Hindlimb muscle (tissue), 1 donor: Measurements from ENCODE around the gene TAF11. TPM values are rescaled to one million over a fixed set of nuclear protein-coding genes. Genes with fewer than 3 reads are reported as not detected.
"Not testable (repeated sequence)": the region's sequence is repeated elsewhere in the genome, so short reads cannot be mapped to it uniquely, and the experiment has no call there.

Source experiments
- DNase-seq: peaks from one replicate; pipeline ENCODE4 v3.0.0-alpha.2; 2013
- polyA plus RNA-seq: library from polyadenylated mRNA; unstranded; fragments of 120-200 nt; gene quantifications from one replicate; pipeline ENCODE4 v1.2.1, GENCODE V29; 2013; ENCODE audit not compliant: insufficient read length

TAF11 gene, protein sequence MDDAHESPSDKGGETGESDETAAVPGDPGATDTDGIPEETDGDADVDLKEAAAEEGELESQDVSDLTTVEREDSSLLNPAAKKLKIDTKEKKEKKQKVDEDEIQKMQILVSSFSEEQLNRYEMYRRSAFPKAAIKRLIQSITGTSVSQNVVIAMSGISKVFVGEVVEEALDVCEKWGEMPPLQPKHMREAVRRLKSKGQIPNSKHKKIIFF
- 46.2 TPM for polyA plus RNA-seq

DNA sequence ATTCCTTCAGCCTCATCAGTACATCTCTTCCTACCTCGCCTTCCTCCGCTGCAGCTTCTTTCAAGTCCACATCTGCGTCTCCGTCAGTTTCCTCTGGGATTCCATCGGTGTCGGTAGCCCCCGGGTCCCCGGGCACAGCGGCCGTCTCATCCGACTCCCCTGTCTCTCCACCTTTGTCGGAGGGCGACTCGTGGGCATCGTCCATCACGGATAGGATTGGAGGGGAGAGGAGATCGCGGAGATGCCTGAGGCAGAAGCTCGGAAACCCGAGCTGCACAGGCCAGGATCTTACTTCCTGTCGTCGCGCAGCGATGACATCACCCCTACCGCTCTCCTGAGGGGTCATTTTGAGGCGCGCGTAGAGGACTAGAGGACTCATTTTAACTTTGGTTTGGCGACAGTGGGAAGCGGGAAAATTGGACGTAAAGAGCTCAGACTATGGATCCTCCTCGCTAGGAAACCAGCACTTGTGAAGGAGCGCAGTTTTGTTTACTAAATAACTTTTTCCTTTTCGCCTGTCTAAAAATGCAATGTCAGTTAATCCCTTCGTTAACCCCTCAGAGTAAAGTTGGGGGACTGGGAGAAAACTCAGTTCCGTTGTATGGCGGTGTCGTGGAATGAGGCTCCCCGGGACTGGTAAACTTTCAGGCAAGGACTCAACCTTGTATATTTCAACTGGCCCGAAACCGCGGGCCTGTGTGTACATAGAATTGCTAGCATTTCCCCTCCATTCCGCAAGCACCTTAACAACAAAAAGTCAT, at the start of gene TAF11:
TSS of gene TAF11 (minus strand) at position 290 of the 761 bp plus-strand sequence. CDS start at position 205, 85 bp downstream.
- DNase-seq, result peak; percentile 98

DNA sequence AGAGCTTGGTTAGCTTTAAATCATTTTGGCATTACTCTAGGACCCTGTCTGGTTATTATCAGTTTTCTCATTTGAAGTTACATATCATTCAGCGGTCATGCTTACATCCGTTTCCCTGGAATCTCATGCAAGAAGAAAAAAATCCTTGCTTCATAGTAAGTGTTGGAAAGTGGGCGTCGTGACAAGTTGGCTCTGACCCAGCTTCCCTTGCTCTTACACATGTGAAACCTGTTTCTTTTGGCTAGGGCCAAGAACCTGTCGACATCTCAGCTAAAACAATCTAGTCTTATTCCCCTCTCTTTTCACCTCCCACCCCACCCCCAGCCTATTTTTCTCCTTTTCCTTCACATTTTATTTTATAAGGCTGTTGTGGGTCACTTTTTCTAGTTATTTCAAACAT, 46.7 kb upstream of the TAF11 start:
- DNase-seq, result peak; percentile 74

DNA sequence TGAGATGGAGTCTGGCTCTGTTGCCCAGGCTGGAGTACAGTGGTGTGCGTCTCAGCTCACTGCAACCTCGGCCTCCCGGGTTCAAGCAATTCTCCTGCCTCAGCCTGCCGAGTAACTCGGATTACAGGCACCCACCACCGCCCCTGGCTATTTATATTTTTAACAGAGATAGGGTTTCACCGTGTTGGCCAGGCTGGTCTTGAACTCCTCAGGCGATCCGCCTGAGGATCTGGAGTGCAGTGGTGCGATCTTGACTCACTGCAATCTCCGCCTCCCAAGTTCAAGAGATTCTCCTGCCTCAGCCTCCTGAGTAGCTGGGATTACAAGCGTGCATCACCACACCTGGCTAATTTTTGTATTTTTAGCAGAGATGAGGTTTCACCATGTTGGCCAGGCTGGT, 44.4 kb upstream of the TAF11 start:
- DNase-seq, result not testable (repeated sequence)

DNA sequence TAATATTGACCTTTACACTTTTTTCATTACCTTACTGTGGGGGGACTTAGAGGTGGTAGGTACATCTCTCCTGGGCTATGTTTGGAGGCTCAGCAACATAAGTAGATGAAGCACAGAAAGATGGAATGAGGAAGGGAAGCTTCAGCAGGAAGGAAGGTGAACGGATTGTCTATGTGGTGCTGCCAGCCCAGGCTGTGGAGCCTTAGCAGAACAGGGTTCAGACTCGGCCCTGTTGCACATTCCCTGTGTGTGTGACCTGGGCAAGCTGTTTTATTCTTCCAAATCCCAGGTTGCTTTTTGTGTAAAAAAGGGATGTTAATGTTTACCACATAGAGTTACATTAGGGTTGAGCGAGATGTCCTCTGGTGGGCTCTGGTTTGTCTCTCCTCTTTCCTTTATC, 42.4 kb upstream of the TAF11 start:
- DNase-seq, result no peak

DNA sequence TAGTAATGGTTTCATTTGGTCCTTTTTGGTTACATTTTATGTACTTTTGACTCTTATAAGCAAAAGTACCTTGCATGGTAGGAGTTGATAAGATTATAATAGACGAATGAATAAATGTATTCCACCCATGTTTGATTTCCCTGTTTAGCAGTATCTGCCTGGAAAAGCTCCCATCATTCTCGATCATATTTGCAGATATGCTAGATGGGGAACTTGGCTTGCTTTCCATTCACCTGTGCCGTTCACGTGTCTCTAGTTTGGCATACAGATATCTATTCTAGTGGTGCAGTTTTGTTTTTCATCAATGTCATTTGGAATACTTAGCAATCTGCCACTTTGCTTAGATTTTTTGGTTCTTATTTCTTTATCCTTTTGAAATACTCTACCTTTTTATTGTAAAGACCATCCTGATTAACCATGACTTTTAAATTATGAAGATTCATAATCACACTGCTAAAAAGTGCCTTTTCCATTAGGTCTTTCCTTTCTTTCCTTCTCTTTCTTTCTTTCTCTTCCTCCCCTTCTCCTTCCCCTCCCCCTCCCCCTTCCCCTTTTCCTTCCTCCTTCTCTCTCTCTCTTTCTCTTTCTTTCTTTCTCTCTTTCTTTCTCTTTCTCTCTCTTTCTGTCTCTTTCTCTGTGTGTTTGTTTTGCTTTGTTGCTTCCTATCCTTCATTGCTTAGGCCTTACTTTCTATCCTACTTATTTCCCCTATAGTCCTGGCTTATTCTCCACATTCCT, 41.6 kb upstream of the TAF11 start:
- no peak for DNase-seq

DNA sequence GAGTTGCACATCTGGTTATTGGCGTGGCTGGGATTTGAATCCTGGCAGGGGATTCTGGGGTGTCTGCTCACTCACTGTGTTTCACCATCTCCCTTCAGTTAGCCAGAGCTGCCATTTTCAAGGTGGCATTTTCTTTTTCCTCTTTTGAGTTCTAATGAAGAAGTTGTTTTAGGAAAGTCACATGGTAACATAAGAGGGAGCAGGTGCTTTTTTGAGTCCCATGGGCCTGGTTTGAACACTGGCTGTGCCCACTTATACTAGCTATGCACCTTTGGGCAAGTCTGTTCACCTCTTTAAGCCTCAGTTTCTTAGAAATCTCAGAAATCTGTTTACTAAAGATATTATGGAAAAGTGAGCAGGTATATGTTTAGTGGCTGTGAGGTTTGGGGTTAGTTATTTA, 40.9 kb upstream of the TAF11 start:
- DNase-seq, result no peak

DNA sequence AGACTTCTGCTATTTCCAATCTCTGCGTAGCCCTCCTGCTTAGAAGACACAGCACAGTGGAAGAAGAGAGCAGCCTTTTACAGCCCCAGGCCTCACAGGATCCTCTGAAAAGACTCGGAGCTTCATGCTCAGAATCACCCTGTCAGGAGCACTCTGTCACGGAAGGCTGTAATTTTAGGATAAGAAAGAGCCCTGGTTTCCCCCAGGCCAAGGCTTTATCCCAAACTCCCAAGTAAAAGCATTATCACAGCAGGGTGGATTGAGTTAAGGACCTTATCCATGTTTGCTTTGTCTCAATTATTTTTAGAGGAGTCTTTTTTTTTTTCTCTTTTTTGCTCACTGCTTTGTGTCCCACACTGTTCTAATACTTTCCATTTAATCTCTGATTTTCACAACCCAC, 40.4 kb upstream of the TAF11 start:
- DNase-seq, result no peak

DNA sequence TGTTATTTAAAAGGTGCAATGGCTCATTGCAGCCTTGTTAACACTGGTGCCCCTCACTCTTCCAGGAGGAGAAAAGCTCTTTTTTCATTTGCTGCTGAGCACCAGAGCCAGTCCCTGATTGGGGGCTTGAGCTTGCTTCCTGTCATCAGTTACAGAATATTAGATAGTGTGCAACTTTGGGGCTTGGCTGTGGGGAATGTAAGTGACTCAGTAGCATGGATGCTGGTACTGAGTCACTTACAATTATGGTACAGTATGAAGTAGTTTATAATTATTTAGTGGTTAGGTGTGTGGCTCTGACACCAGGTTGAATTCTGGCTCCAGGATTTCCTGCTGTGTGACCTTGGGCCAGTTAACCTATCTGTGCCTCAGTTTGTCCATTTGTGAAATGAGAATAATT, 38.8 kb upstream of the TAF11 start:
- DNase-seq, result no peak

DNA sequence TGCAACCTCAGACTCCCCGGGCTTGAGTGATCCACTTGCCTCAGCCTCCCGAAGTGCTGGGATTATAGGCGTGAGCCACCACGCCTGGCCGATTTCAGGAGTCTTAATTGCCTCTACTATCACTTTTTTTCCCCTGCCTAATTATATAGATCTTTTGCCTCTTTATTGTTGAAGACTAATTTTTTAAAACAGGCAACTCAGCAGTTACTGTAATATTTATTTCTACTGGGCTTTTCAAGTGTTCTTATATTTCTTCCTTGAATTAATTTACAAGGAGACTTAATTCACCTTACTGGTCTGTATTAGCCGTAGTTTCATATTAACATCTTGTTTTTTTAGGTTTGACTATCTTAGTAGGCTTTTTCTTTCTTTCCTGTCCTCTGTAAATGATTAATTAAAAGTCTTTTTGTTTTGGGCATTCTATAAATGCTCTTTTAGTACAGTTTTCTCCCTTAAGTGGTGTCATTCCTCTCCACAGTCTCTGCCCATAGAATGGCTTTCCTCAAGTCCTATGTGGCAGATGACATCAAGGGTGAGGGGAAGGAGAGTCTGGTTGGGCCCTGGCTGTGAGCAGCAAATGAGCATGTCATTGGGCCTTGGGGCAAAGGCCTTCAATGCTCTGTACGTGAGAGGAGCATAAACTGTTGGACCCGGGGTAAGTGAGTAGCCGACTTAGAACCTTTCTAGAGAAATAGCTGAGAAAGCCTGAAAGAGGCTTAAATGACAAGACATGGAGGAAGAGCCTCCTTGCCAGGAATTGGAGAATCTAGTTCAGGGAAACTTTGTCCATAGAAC, 37.2 kb upstream of the TAF11 start:
- DNase-seq, result no peak

DNA sequence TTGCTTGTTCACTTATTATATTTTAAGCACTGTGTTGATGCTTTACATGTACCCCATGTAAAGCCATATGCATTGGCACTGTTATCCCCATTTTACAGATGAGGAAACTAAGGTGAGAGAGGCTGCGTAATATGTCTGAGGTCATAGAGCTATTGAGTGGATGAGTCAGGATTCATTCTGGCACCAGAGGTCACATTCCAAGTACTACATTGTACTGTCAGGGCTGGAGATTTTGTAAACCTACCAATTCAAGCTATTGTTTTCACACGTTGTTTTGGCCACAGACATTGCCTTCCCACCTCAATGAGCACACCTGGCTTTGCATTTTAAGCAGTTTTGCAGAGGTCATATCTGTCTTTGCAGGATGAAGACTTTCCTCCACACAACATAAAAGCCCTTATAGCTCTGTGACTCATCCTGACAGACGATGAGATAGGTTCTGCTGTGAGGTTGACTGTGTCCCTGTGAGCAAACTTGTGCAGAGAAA, 34.4 kb upstream of the TAF11 start:
- DNase-seq, result no peak

DNA sequence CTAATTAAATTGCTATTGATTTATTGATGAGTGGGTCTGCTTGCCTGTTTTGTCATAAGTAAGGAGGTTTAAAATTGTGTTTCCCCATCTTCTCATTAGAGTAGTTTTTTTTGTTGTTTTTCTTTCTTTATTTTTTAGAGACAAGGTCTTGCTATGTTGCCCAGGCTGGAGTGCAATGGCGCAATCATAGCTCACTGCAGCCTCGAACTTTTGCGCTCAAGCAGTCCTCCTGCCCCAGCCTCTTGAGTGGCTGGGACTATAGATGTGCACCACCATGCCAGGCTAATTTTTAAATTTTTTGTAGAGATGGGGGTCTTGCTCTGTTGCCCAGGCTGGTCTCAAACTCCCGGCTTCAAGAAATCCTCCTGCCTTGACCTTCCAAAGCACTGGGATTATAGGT, 32.3 kb upstream of the TAF11 start:
- no peak for DNase-seq

DNA sequence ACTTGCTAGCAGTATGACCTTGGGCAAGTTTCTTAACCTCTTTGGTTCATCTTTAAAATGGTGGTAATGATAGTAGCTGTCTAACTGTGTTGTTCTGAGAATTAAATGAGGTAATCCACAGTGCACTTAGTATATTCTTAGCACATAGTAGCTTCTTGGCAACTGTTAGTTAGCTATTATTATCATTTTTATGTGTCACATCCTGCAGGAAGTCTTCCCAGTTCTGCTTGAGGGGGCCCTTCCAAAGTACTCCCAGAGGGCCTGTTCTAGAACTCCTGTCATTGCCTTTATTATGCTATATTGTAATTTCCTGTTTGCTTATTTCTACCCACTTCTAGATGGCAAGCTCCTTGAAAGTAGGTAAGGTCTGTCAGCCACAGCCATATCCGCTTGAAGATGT, 31.8 kb upstream of the TAF11 start:
- peak; percentile 19 for DNase-seq

DNA sequence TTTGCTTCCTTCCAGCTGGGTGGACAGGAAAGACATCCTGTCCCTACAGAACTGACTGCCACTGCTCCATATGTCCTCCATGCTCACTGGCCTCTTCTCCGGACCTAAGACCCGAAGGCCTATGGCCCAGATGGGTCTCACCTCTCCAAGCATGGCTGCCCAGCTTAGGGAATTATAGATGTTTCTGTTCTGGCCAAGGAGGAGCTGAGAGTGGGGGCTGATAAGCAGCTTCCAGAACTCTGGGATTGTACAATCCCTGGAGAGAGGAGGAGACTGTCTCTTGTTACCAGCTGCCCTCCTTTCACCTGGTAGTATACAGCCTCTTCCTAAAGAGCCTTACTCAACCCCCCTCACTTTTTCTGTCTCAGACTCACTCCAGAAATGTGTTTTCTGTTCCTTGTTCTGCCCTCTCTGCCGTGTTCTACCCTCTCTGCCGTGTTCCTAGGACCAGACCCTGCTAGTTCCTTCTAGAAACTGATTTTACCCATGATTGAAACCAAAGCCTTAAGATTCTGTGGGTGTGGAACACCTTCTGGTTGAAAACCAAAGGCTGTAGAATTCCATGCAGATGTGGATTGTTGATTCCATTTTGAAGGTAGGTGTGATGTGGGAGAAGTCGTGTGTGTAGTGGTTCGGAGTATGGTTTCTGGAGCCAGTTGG, 29.9 kb upstream of the TAF11 start:
- no peak for DNase-seq

DNA sequence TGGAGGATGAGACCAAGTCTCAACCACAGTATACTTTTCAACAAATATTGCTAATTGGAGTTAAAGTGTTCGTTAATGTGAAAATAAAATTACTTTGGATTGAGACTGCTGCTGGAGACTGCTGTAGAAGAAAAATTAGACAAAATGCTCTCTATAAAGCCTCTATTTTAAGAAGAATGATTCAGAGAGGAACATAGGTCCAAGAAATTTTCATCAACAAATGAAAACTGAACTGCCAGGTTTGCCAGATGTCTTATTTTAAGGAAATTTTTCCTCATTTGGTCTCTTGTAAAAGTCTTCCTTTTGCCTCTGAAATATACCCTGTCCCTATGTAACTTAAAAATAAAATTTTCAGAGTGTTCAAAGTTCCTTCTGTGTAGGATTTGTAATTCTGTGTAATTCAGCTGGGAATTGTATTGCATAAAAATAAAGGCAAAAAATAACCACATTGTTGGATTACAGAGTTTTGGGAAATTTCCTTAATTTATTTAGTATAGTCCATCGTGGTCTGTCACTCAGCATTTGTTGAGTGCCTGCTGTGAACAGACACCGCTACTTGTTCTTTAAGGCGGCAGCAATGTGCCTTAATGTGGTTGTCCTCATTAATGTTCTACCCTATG, 28.6 kb upstream of the TAF11 start:
- peak; percentile 22 for DNase-seq

DNA sequence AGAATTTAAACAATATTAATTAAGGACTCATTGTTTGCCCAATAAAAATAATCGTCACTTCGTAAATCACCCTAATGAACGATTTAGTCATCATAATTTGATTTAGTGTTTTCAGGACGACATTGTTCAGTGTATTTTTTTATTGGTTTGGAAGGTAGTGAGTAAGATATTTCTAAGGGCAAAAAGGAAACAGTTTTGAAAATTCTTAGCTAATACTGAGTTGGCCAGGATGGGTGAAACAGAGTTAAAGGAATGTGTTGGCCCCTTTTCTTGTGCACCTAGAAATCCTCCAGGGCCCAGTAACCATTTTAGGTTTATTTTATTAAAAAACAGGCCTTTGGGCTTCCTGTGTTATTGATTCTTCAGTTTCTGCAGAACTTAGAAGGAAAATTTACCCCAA, 26.5 kb upstream of the TAF11 start:
- DNase-seq, result no peak

DNA sequence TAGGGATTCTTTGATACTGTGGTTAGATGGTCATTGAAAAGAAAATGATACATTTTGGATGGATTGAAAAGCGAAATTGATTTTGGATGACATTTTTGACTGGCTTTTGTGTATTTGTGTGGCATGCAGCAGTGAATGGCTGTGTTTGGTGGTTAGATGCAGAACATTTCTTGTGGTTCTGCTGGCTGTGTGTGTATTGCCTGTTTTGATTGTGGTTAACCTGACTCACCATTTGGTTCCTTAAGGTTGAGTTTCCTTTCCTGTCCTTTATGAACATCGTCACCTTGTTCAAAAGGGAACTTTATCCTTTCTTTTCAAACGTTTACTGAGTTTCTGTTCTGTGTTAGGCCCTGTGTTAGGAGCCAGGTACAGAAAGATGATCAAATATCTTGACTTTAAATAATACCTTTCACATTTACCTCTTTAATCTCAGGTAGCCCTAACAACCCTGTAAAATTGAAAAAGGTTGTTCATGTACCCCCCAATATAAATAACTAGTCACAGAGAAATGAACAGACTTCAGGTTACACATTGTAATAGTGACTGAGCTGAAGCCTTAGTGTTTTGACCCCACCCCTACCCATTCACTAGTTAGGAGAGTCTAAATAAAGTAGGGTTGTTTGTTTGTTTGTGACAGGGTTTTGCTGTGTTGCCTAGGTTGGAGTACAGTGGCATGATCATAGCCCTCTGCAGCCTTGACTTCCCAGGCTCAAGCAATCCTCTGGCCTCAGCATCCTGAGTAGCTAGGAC, 25.0 kb upstream of the TAF11 start:
- no peak for DNase-seq

DNA sequence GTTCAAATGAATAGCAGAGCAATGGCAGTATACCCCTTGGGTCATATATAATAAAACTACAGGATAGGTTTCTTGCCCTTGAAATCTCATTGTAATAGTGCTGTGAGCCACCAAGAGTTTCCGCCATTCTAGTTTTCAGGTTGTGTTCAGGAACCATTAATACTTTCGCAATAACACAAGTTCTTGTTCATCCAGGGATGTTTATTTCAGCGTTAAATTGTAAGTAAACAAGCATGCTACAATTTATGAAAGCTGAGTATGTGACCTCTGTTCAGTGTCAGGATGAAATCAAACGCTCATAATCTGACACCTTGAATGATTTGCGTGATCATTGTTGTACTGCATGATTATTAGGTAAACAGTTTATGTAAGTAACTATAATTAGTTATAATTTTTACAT, 24.0 kb upstream of the TAF11 start:
- no peak for DNase-seq

DNA sequence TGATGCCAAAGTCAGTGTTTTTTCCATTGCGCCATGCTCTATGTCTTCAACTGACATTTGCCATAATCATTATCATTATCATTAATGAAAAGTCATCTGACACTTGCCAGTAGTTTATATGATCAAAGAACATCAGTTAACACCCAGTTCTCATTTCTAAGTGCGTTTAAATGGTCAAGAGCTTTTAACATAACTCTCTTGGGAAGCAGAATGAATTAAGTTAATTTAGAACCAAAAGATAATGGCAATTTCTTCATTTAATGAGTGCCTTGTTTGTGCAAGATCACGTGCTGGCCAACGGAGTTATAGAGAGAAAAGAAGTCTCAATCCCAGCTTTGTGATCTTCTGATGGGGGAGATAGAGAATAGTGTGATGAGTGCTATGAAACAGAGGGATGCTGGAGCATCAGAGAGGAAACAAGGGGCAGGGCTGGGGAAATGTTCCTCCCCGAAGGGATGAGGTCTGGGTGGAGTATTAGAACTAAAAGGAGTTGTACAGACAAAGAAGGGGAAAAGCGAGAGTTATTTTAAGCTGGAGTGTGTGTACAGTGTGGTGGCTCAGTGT, 21.6 kb upstream of the TAF11 start:
- no peak for DNase-seq

DNA sequence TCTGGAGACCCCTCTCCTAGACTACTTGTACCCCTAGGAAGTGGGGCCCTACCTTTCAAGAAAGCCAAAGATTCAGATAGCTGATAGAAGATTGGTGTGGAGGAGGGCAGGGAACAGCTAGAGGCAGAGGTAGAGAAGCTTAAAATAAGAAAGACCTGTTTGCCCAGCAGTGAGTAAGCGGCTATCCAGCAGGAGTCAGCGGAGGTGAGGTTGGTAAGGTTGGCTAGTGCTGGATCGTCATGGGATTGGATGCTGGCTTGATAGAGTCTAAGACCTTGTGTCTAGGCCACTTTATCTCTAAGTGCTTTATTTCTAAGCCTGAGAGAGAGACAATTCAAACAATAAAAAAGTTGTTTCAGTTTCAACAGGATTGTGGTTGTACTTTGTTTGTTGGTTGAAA, 20.4 kb upstream of the TAF11 start:
- DNase-seq, result no peak

DNA sequence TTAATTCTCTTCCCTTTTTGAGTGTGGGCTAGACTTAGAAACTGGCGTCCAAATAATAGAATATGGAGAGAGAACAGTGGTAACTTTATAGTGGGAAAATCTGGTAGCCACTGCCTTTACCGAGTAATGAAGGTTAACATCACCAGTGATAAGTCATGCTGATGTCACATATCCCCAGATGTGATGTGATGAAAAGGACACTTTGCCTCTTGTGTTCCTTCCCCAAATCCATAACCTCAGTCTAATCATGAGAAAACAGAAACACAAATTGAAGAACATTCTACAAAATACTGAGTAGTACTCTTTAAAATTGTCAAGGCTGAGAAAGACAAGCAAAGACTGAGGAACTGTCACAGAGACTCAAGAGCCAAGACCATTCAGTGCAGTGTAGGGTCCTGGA, 19.0 kb upstream of the TAF11 start:
- no peak for DNase-seq
